Kidney (tissue), 14 donors: Measurements from ENCODE around the gene WDR48. TPM values are rescaled to one million over a fixed set of nuclear protein-coding genes. Genes with fewer than 3 reads are reported as not detected.

Experiments used
- DNase-seq, 5 donors: peaks; one replicate each; pipeline ENCODE4 v3.0.0-alpha.2; 2013 to 2020
- FAIRE-seq: peaks from 2 replicates; lab custom pipeline; 2012; peaks lifted over from hg19 to GRCh38; lab: Jason Lieb, UNC
- H3K27ac ChIP-seq, 2 donors: one replicate each; pipeline ENCODE4 v1.7.0; 2013; ENCODE audit warnings: low read depth in 2 of 2, low read length in 2 of 2, inconsistent platforms in 1 of 2
- H3K27me3 ChIP-seq: one replicate; pipeline ENCODE4 v1.7.1; 2013; ENCODE audit warnings: low read length, inconsistent platforms; ENCODE audit not compliant: control insufficient read depth, insufficient read depth
- H3K36me3 ChIP-seq, 3 donors: one replicate each; pipeline versions ENCODE4 v1.7.0 to v1.7.1; 2013; ENCODE audit warnings: low read length in 3 of 3, control low read depth in 1 of 3, inconsistent platforms in 1 of 3; ENCODE audit not compliant: insufficient read depth in 3 of 3, control insufficient read depth in 2 of 3
- H3K4me1 ChIP-seq, 3 donors: one replicate each; pipeline versions ENCODE4 v1.7.0 to v1.7.1; 2013; ENCODE audit warnings: low read length in 3 of 3, inconsistent platforms in 1 of 3, low read depth in 1 of 3; ENCODE audit not compliant: control insufficient read depth in 2 of 3, insufficient read depth in 2 of 3
- H3K4me3 ChIP-seq, 3 donors: one replicate each; pipeline versions ENCODE4 v1.7.0 to v1.8.1; 2013; ENCODE audit warnings: low read length in 3 of 3, control low read depth in 1 of 3, inconsistent platforms in 1 of 3
- H3K9ac ChIP-seq, 3 donors: one replicate each; pipeline versions ENCODE4 v1.7.0 to v1.7.1; 2013; ENCODE audit warnings: low read length in 3 of 3, control low read depth in 1 of 3, inconsistent platforms in 1 of 3
- H3K9me3 ChIP-seq, 3 donors: one replicate each; pipeline versions ENCODE4 v1.7.0 to v1.7.1; 2013; ENCODE audit warnings: low read length in 3 of 3, control low read depth in 1 of 3, inconsistent platforms in 1 of 3; ENCODE audit not compliant: control insufficient read depth in 2 of 3, insufficient read depth in 1 of 3
- intact Hi-C: fragments of 100-400 bp; cut with DNase I; formaldehyde crosslinking; loops from one replicate; pipeline ENCODE4 v1.11.1; 2022
- polyA plus RNA-seq: library from polyadenylated mRNA; stranded (reverse); fragments of 350-450 nt; fragmentation: Illumina TruSeq; extraction: RNeasy Lipid Tissue Mini Kit (QIAGEN cat#74804); gene quantifications from one replicate; pipeline ENCODE4 v1.2.3, GENCODE V29; 2014; ENCODE audit warnings: low read depth, low replicate concordance; ENCODE audit not compliant: insufficient read depth
- total RNA-seq: library from RNA; stranded (reverse); fragmentation: NEBNext Ultra II Directional; extraction: Animal tissue kit (Norgen Biotek cat#: 25700); gene quantifications from one replicate; pipeline ENCODE4 v1.2.1, GENCODE V29; 2021
- TF ChIP-seq, protein P1 (sequence below): IDR thresholded peaks from 3 replicates; pipeline ENCODE4 v1.5.1; 2012; ENCODE audit warnings: mild to moderate bottlenecking, moderate library complexity, borderline replicate concordance; ENCODE audit not compliant: insufficient read depth; ENCODE audit errors: extremely low read depth
- donor health status: control.
- donor health status: control.
- donor health status: control.
- donor health status: control.
- donor health status: control.
- donor health status: DM: yes; HTN: yes; CAD: no.
- donor health status: Normal renal cell carcinoma (clear cell type).

The WDR48 gene
- total and polyA plus RNA-seq, 2 donors from 2014 or later = 21.0 to 48.3 TPM

- intact Hi-C loops = no loop called here
- H3K9me3 ChIP-seq = no peaks in the 10 kb centered on the region
- DNase-seq = no peak
- H3K4me3 ChIP-seq = no peak overlapping the region
- H3K9ac ChIP-seq = no peak overlapping the region
- no peaks in the 10 kb centered on the region for H3K36me3 ChIP-seq
- TF ChIP-seq, protein P1, sequence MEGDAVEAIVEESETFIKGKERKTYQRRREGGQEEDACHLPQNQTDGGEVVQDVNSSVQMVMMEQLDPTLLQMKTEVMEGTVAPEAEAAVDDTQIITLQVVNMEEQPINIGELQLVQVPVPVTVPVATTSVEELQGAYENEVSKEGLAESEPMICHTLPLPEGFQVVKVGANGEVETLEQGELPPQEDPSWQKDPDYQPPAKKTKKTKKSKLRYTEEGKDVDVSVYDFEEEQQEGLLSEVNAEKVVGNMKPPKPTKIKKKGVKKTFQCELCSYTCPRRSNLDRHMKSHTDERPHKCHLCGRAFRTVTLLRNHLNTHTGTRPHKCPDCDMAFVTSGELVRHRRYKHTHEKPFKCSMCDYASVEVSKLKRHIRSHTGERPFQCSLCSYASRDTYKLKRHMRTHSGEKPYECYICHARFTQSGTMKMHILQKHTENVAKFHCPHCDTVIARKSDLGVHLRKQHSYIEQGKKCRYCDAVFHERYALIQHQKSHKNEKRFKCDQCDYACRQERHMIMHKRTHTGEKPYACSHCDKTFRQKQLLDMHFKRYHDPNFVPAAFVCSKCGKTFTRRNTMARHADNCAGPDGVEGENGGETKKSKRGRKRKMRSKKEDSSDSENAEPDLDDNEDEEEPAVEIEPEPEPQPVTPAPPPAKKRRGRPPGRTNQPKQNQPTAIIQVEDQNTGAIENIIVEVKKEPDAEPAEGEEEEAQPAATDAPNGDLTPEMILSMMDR = no peak
- H3K27ac ChIP-seq = no peak overlapping the region
- no peak for FAIRE-seq
- H3K4me1 ChIP-seq = no peaks in the 10 kb centered on the region
- no peaks in the 10 kb centered on the region for H3K27me3 ChIP-seq
Observed at GRCh38 chr3:39038165-39038564, 13.7 kb upstream of the WDR48 start.

- TF ChIP-seq, protein P1 = no peak
- Histone ChIP-seq H3K9ac (no peak overlapping the region), H3K4me3 (no peak overlapping the region), H3K27ac (no peak overlapping the region), H3K4me1 (no peaks in the 10 kb centered on the region), H3K36me3 (no peaks in the 10 kb centered on the region), H3K9me3 (no peaks in the 10 kb centered on the region), H3K27me3 (no peaks in the 10 kb centered on the region)
- DNase-seq = no peak
- intact Hi-C loops = no loop called here
- FAIRE-seq = no peak
Observed at GRCh38 chr3:39050029-39050428, 1.8 kb upstream of the WDR48 start.

DNA sequence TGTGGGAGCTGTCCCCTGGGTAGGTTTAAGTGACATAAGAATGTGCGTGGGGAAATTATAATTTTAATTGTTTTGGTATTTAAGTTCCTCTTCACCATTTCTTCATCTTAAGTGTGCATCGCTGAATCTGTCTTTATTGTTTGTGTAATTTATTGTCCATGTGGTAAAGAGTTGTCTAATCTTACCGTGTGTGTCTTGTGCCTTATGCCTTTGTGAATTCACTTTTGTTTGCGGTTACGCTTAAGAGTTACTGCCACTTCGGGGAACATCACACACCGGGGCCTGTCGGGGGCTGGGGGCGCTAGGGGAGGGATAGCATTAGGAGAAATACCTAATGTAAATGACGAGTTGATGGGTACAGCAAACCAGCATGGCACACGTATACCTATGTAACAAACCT, 767 bp downstream of the WDR48 start:
- peak overlapping the region; percentile 75 to 93 (median 81) for H3K9ac ChIP-seq
- TF ChIP-seq, protein P1 = no peak
- DNase-seq (peak in 1 of 5 donors; percentile 14), FAIRE-seq (no peak)
- no peaks in the 10 kb centered on the region for H3K36me3 ChIP-seq
- peak overlapping the region in 1 of 2 donors; percentile 97 for H3K27ac ChIP-seq
- intact Hi-C loops = no loop called here
- H3K27me3 ChIP-seq = no peaks in the 10 kb centered on the region
- peaks cover 0 to 3% (median 0%) of the 10 kb centered on the region in 3 donors for H3K4me1 ChIP-seq
- H3K4me3 ChIP-seq = peak overlapping the region; percentile 89 to 99 (median 99)
- no peaks in the 10 kb centered on the region for H3K9me3 ChIP-seq

- Histone ChIP-seq H3K9me3 (no peaks in the 10 kb centered on the region), H3K4me1 (peaks cover 0 to 4% (median 3%) of the 10 kb centered on the region in 3 donors), H3K9ac (no peak overlapping the region), H3K27ac (no peak overlapping the region), H3K27me3 (no peaks in the 10 kb centered on the region), H3K36me3 (no peaks in the 10 kb centered on the region), H3K4me3 (no peak overlapping the region)
- intact Hi-C loops = no loop called here
- TF ChIP-seq, protein P1 = no peak
- no peak for FAIRE-seq
- no peak for DNase-seq
Observed at GRCh38 chr3:39053696-39054095, 1.9 kb downstream of the WDR48 start.
